ENCODE measurements around the gene CAV3. TPM values are rescaled to one million over a fixed set of nuclear protein-coding genes. Genes with fewer than 3 reads are reported as not detected.
A peak's percentile ranks its signal among the peaks of the same experiment; 100 is the strongest.

CAV3 gene
- total RNA-seq, 1 experiment from 2014 or later = not detected

GRCh38 chr3:8741581-8742261 lies 8.1 kb downstream of the CAV3 start:
- POLR2A ChIA-PET = no interaction called here
- no TSS peak for BruUV-seq (replicated peaks)
- no peaks in the 10 kb centered on the region for H3K36me3 ChIP-seq (ENCODE audit: control insufficient read depth, insufficient read depth, low read length)
- DNase-seq = peak; percentile 68 to 87
- peaks cover 15% of the 10 kb centered on the region for H3K4me1 Mint-ChIP-seq (ENCODE audit: low read depth, unreplicated experiment)
- peaks cover 30% of the 10 kb centered on the region for H3K4me1 ChIP-seq
- no peak overlapping the region for H3K4me3 ChIP-seq (ENCODE audit: low read depth, low read length)
- TF ChIP-seq CTCF (IDR thresholded peaks at IDR 0.05; ENCODE audit: insufficient read depth in 1 of 2, low read depth in 1 of 2, low read length in 1 of 2, severe bottlenecking in 1 of 2, unreplicated experiment in 1 of 2) = no peak
- no peaks in the 10 kb centered on the region for H3K27me3 Mint-ChIP-seq (ENCODE audit: insufficient read depth, unreplicated experiment)
- H3K9me3 Mint-ChIP-seq (ENCODE audit: unreplicated experiment) = no peaks in the 10 kb centered on the region
- H3K36me3 Mint-ChIP-seq (ENCODE audit: insufficient read depth, unreplicated experiment) = no peaks in the 10 kb centered on the region
- H3K27ac Mint-ChIP-seq (ENCODE audit: unreplicated experiment) = peak overlapping the region; percentile 43
- CTCF ChIA-PET = interaction anchor here (0.5 to 1.4 kb wide), 6 partner anchors 14 to 220 kb away, joined by 3 to 7 read pairs (median 4); partner anchors contain the start of gene OXTR
- no peaks in the 10 kb centered on the region for H3K9me3 ChIP-seq
- intact Hi-C loops (cut with micrococcal nuclease; ENCODE audit: unreplicated experiment) = no loop called here
- H3K4me3 Mint-ChIP-seq (ENCODE audit: unreplicated experiment) = peak overlapping the region; percentile 30
- H3K27me3 ChIP-seq (replicated peaks; ENCODE audit: control insufficient read depth, insufficient read depth, low read length) = no peaks in the 10 kb centered on the region

- Mint-ChIP-seq H3K9me3 (ENCODE audit: unreplicated experiment) (no peaks in the 10 kb centered on the region), H3K27me3 (ENCODE audit: insufficient read depth, unreplicated experiment) (no peaks in the 10 kb centered on the region), H3K27ac (ENCODE audit: unreplicated experiment) (no peak overlapping the region), H3K36me3 (ENCODE audit: insufficient read depth, unreplicated experiment) (no peaks in the 10 kb centered on the region), H3K4me1 (ENCODE audit: low read depth, unreplicated experiment) (peaks cover 15% of the 10 kb centered on the region), H3K4me3 (ENCODE audit: unreplicated experiment) (no peak overlapping the region)
- no TSS peak for BruUV-seq (replicated peaks)
- CTCF ChIA-PET = no interaction called here
- no peaks in the 10 kb centered on the region for H3K27me3 ChIP-seq (replicated peaks; ENCODE audit: control insufficient read depth, insufficient read depth, low read length)
- no peak for TF ChIP-seq CTCF (IDR thresholded peaks at IDR 0.05; ENCODE audit: insufficient read depth in 1 of 2, low read depth in 1 of 2, low read length in 1 of 2, severe bottlenecking in 1 of 2, unreplicated experiment in 1 of 2)
- peaks cover 30% of the 10 kb centered on the region for H3K4me1 ChIP-seq
- intact Hi-C loops (cut with micrococcal nuclease; ENCODE audit: unreplicated experiment) = no loop called here
- H3K9me3 ChIP-seq = no peaks in the 10 kb centered on the region
- peak in 1 of 2 experiments; percentile 10 for DNase-seq
- POLR2A ChIA-PET = no interaction called here
- H3K4me3 ChIP-seq (ENCODE audit: low read depth, low read length) = no peak overlapping the region
- no peaks in the 10 kb centered on the region for H3K36me3 ChIP-seq (ENCODE audit: control insufficient read depth, insufficient read depth, low read length)
Measured at GRCh38 chr3:8743021-8743601, 9.5 kb downstream of the CAV3 start.

GRCh38 chr3:8743911-8744310 lies 10.3 kb downstream of the CAV3 start:
- Histone ChIP-seq H3K4me3 (ENCODE audit: low read depth, low read length) (no peak overlapping the region), H3K36me3 (ENCODE audit: control insufficient read depth, insufficient read depth, low read length) (no peaks in the 10 kb centered on the region), H3K27me3 (replicated peaks; ENCODE audit: control insufficient read depth, insufficient read depth, low read length) (no peaks in the 10 kb centered on the region), H3K4me1 (peaks cover 30% of the 10 kb centered on the region), H3K9me3 (no peaks in the 10 kb centered on the region)
- ChIA-PET CTCF (interaction anchor here (0.8 kb wide), 1 partner anchor 12 kb away, joined by 4 read pairs; no protein-coding TSS in a partner anchor), POLR2A (no interaction called here)
- H3K36me3 Mint-ChIP-seq (ENCODE audit: insufficient read depth, unreplicated experiment) = no peaks in the 10 kb centered on the region
- H3K4me3 Mint-ChIP-seq (ENCODE audit: unreplicated experiment) = no peak overlapping the region
- H3K4me1 Mint-ChIP-seq (ENCODE audit: low read depth, unreplicated experiment) = peaks cover 15% of the 10 kb centered on the region
- no TSS peak for BruUV-seq (replicated peaks)
- H3K27me3 Mint-ChIP-seq (ENCODE audit: insufficient read depth, unreplicated experiment) = no peaks in the 10 kb centered on the region
- peak in 1 of 2 experiments; percentile 17 for DNase-seq
- no peak for TF ChIP-seq CTCF (IDR thresholded peaks at IDR 0.05; ENCODE audit: insufficient read depth in 1 of 2, low read depth in 1 of 2, low read length in 1 of 2, severe bottlenecking in 1 of 2, unreplicated experiment in 1 of 2)
- intact Hi-C loops (cut with micrococcal nuclease; ENCODE audit: unreplicated experiment) = no loop called here
- H3K9me3 Mint-ChIP-seq (ENCODE audit: unreplicated experiment) = no peaks in the 10 kb centered on the region
- H3K27ac Mint-ChIP-seq (ENCODE audit: unreplicated experiment) = no peak overlapping the region

All from Caco-2 (cell line).